KMS-11 (cell line): Measurements from ENCODE around the gene CIAO1.

Source experiments
- H2AFZ ChIP-seq: fragments of 200-600 bp; sonication (generic); 2 replicates; pipeline ENCODE4 v1.6.1; 2016; ENCODE audit warnings: antibody characterized with exemption, mixed run types, low read depth
- H3K27ac ChIP-seq: fragments of 200-600 bp; sonication (generic); 2 replicates; pipeline ENCODE4 v1.6.1; 2016; ENCODE audit warnings: mild to moderate bottlenecking, mixed run types
- H3K27me3 ChIP-seq: fragments of 200-600 bp; sonication (generic); 2 replicates; pipeline ENCODE4 v1.6.1; 2017; ENCODE audit warnings: mild to moderate bottlenecking, low read depth, mixed run types, moderate library complexity; ENCODE audit not compliant: insufficient read depth
- H3K36me3 ChIP-seq: fragments of 200-600 bp; sonication (generic); 2 replicates; pipeline ENCODE4 v1.6.1; 2017; ENCODE audit warnings: mild to moderate bottlenecking, mixed run types; ENCODE audit not compliant: insufficient read depth
- H3K4me1 ChIP-seq: fragments of 200-600 bp; sonication (generic); 2 replicates; pipeline ENCODE4 v1.6.1; 2016; ENCODE audit warnings: mild to moderate bottlenecking, low read depth, mixed run types; ENCODE audit not compliant: poor library complexity, severe bottlenecking
- H3K4me2 ChIP-seq: fragments of 200-600 bp; sonication (generic); 2 replicates; pipeline ENCODE4 v1.7.0; 2016; ENCODE audit warnings: mild to moderate bottlenecking, mixed run types
- H3K4me3 ChIP-seq: fragments of 200-600 bp; sonication (generic); IDR thresholded peaks from 2 replicates; pipeline ENCODE4 v1.6.1; 2017; ENCODE audit warnings: low read depth, low read length, mixed read lengths; ENCODE audit not compliant: insufficient read depth
- H3K79me2 ChIP-seq: fragments of 200-600 bp; sonication (generic); 2 replicates; pipeline ENCODE4 v1.6.1; 2016; ENCODE audit warnings: low read depth, mixed run types; ENCODE audit not compliant: insufficient read depth
- H3K9ac ChIP-seq: fragments of 200-600 bp; sonication (generic); 2 replicates; pipeline ENCODE4 v1.6.1; 2016; ENCODE audit warnings: mild to moderate bottlenecking, mixed run types
- H4K20me1 ChIP-seq: fragments of 200-600 bp; sonication (generic); 2 replicates; pipeline ENCODE4 v1.6.1; 2016; ENCODE audit warnings: mild to moderate bottlenecking, mixed run types; ENCODE audit not compliant: insufficient read depth
- TF ChIP-seq, protein P1 (sequence below): fragments of 200-600 bp; sonication (generic); conservative IDR thresholded peaks from 2 replicates; pipeline ENCODE4 v1.6.1; 2017; ENCODE audit warnings: low read depth, mild to moderate bottlenecking, antibody characterized with exemption, low read length, moderate library complexity, mixed read lengths

CIAO1 gene

DNA sequence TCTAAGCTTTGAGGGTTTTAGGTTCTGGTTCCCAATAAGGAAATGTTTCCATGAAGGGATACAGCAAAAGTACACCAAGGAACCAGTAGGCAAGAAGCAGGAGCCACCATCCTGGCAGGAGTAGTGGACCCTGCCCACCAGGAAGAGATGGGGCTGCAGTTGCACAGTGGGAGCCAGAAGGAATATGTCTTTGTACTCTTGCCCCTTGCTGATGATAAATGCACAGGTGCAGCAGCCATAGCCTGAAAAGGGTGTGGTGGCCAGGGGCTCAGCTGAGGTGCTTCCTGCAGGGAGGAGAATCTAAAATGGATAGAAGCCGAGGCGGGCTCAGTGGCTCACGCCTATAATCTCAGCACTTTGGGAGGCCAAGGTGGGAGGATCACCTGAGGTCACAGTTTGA is 27.8 kb upstream of the CIAO1 start:
- H4K20me1 ChIP-seq, result no peaks in the 10 kb centered on the region
- TF ChIP-seq, protein P1, sequence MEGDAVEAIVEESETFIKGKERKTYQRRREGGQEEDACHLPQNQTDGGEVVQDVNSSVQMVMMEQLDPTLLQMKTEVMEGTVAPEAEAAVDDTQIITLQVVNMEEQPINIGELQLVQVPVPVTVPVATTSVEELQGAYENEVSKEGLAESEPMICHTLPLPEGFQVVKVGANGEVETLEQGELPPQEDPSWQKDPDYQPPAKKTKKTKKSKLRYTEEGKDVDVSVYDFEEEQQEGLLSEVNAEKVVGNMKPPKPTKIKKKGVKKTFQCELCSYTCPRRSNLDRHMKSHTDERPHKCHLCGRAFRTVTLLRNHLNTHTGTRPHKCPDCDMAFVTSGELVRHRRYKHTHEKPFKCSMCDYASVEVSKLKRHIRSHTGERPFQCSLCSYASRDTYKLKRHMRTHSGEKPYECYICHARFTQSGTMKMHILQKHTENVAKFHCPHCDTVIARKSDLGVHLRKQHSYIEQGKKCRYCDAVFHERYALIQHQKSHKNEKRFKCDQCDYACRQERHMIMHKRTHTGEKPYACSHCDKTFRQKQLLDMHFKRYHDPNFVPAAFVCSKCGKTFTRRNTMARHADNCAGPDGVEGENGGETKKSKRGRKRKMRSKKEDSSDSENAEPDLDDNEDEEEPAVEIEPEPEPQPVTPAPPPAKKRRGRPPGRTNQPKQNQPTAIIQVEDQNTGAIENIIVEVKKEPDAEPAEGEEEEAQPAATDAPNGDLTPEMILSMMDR, result no peak
- H3K27ac ChIP-seq, result no peak overlapping the region
- no peaks in the 10 kb centered on the region for H3K79me2 ChIP-seq
- no peak overlapping the region for H3K9ac ChIP-seq
- no peaks in the 10 kb centered on the region for H3K27me3 ChIP-seq
- no peaks in the 10 kb centered on the region for H3K36me3 ChIP-seq
- H2AFZ ChIP-seq, result no peak overlapping the region
- H3K4me3 ChIP-seq, result no peak overlapping the region
- no peak overlapping the region for H3K4me2 ChIP-seq
- peaks cover 21% of the 10 kb centered on the region for H3K4me1 ChIP-seq

DNA sequence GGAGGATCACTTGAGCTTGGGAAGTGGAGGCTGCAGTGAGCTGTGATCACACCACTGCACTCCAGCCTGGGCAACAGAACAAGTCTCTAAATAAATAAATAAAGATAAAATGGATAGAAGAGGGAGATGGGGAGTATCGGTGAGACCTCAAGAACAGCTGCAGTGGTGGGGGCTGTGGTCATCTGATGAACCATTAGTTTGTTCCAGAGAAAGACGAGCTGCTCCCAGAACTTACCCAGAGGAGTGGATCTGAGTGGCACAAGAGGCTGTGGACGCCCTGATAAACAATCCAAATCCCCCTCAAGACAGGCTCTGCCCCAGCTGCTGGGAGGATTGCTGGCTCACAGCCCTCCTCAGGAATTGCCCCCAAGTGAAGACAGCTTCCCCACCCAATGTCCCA is 26.9 kb upstream of the CIAO1 start:
- H3K9ac ChIP-seq, result no peak overlapping the region

DNA sequence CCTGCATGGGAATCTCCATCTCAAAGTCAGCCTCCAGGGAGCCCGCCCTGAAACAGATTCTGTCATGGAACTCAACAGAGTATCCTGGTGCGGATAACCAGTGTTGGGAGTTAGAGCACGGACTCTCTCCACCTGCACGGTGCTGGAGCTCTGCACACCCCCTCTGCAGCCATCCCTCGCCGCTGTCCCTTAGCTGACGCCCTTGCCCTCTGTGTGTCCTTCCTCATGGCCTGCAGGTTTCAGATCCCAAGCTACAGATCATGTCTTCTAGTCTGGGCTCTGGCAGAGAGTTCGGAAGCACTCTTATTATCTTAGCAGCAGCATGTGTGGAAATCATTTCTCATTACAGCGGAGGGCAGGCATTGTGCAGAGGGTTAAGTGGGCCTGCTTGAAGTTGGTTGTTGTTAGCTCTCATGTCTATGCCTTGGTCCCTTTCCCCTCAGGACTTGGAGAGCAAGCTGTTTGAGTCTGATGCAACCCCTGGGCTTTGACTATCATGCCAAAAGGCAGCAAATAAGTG is 26.2 kb upstream of the CIAO1 start:
- H3K79me2 ChIP-seq, result no peaks in the 10 kb centered on the region
- TF ChIP-seq, protein P1, result no peak

More for the DNA sequence above, 26.9 kb upstream of the CIAO1 start:
- no peaks in the 10 kb centered on the region for H3K79me2 ChIP-seq
- no peaks in the 10 kb centered on the region for H3K27me3 ChIP-seq
- H3K4me1 ChIP-seq, result peaks cover 22% of the 10 kb centered on the region
- TF ChIP-seq, protein P1, result no peak
- no peaks in the 10 kb centered on the region for H3K36me3 ChIP-seq
- H2AFZ ChIP-seq, result no peak overlapping the region
- no peak overlapping the region for H3K4me3 ChIP-seq
- no peak overlapping the region for H3K27ac ChIP-seq
- H4K20me1 ChIP-seq, result no peaks in the 10 kb centered on the region
- H3K4me2 ChIP-seq, result no peak overlapping the region

DNA sequence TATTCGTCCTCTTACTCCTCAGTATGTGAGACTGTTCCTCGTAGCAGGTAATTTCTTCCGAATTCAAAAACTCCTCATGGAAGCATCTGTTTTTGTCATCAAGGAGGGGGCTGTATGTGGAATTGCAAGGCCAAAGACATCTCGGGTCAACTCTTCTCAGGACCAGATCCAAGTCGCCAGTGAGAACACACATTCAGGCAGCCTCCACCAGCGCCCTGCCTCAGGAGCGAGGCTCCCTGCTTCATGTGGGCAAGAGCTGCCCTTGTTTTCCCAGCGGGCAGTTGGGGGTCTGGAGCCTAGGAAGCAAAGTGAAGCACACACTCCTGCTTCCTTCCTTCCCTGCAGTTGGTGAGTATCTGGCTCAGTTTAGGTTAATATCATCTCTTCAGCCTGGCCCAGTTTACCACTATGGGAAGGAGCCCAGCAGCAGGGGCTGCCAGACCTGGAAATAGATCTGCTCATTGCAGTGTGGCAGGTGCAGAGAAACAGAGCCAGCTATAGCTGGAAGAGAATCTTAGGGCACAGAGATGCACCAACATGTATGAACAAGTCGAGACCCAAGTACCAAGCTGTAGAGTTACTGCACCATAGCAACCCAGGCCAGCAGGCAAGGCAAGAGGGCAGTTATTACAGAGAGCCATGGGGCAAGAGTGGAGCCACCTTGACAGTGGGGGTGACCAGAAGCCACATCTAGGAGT is 25.5 kb upstream of the CIAO1 start:
- no peaks in the 10 kb centered on the region for H3K36me3 ChIP-seq
- H3K9ac ChIP-seq, result no peak overlapping the region
- no peaks in the 10 kb centered on the region for H4K20me1 ChIP-seq
- peaks cover 22% of the 10 kb centered on the region for H3K4me1 ChIP-seq
- TF ChIP-seq, protein P1, result no peak
- H3K4me2 ChIP-seq, result no peak overlapping the region
- H2AFZ ChIP-seq, result no peak overlapping the region
- H3K4me3 ChIP-seq, result no peak overlapping the region
- no peaks in the 10 kb centered on the region for H3K27me3 ChIP-seq
- H3K27ac ChIP-seq, result no peak overlapping the region
- H3K79me2 ChIP-seq, result no peaks in the 10 kb centered on the region

More for the DNA sequence above, 26.2 kb upstream of the CIAO1 start:
- no peaks in the 10 kb centered on the region for H3K27me3 ChIP-seq
- H2AFZ ChIP-seq, result no peak overlapping the region
- peaks cover 22% of the 10 kb centered on the region for H3K4me1 ChIP-seq
- no peak overlapping the region for H3K4me2 ChIP-seq
- no peaks in the 10 kb centered on the region for H4K20me1 ChIP-seq
- no peak overlapping the region for H3K9ac ChIP-seq
- H3K4me3 ChIP-seq, result no peak overlapping the region
- no peak overlapping the region for H3K27ac ChIP-seq
- H3K36me3 ChIP-seq, result no peaks in the 10 kb centered on the region
